ENCODE data around the gene RAF1.

- TF ChIP-seq CTCF (conservative IDR thresholded peaks at IDR 0.05 in 1 of 2, IDR thresholded peaks at IDR 0.05 in 1 of 2; ENCODE audit: extremely low read depth in 1 of 2, insufficient read depth in 1 of 2, low read depth in 1 of 2, low read length in 2 of 2) (no peak), EZH2 (IDR thresholded peaks at IDR 0.05; ENCODE audit: borderline replicate concordance, low read length) (no peak)
Measured at GRCh38 chr3:12675115-12675810, 11.3 kb upstream of the RAF1 start.
